CD4-positive, alpha-beta T cell treated with Interleukin-6 at 100 ng/mL for 8 hours (primary cell): ENCODE results near the gene DHRS3.
"Not testable (repeated sequence)": the region's sequence is repeated elsewhere in the genome, so short reads cannot be mapped to it uniquely, and the experiment has no call there.

ENCODE experiments used
- DNase-seq: peaks from one replicate; pipeline ENCODE4 v3.0.0-alpha.2; 2020; ENCODE audit warnings: mixed read lengths, low spot score

The DHRS3 gene

GRCh38 chr1:12573015-12573825 lies 44.8 kb downstream of the DHRS3 start:
- no peak for DNase-seq

- no peak for DNase-seq
These were observed 45.5 kb downstream of the DHRS3 start for GRCh38 chr1:12572522-12572921.

GRCh38 chr1:12570291-12570690 lies 47.7 kb downstream of the DHRS3 start:
- no peak for DNase-seq

GRCh38 chr1:12568009-12568767 lies 49.8 kb downstream of the DHRS3 start:
- no peak for DNase-seq

GRCh38 chr1:12567288-12567819 lies 50.7 kb downstream of the DHRS3 start:
- no peak for DNase-seq

- no peak for DNase-seq
These were observed 51.3 kb downstream of the DHRS3 start for GRCh38 chr1:12566484-12567287.

- DNase-seq, result no peak
These were observed 52.1 kb downstream of the DHRS3 start for GRCh38 chr1:12565966-12566352.

- no peak for DNase-seq
These were observed 52.7 kb downstream of the DHRS3 start for GRCh38 chr1:12565094-12565965.

- not testable (repeated sequence) for DNase-seq
These were observed 53.8 kb downstream of the DHRS3 start for GRCh38 chr1:12564251-12564650.

GRCh38 chr1:12562955-12563576 lies 54.9 kb downstream of the DHRS3 start:
- no peak for DNase-seq

- no peak for DNase-seq
These were observed 56.9 kb downstream of the DHRS3 start for GRCh38 chr1:12561121-12561520.

GRCh38 chr1:12556957-12557935 lies 60.8 kb downstream of the DHRS3 start:
- no peak for DNase-seq

- DNase-seq, result no peak
These were observed 61.6 kb downstream of the DHRS3 start for GRCh38 chr1:12556368-12556930.

GRCh38 chr1:12555411-12556367 lies 62.3 kb downstream of the DHRS3 start:
- no peak for DNase-seq

- no peak for DNase-seq
These were observed 63.3 kb downstream of the DHRS3 start for GRCh38 chr1:12554521-12555305.

- DNase-seq, result no peak
These were observed 64.0 kb downstream of the DHRS3 start for GRCh38 chr1:12553963-12554362.
